ENCODE data around the gene CDK14.
"Not testable (repeated sequence)": the region's sequence is repeated elsewhere in the genome, so short reads cannot be mapped to it uniquely, and the experiment has no call there.

CDK14 gene

DNA sequence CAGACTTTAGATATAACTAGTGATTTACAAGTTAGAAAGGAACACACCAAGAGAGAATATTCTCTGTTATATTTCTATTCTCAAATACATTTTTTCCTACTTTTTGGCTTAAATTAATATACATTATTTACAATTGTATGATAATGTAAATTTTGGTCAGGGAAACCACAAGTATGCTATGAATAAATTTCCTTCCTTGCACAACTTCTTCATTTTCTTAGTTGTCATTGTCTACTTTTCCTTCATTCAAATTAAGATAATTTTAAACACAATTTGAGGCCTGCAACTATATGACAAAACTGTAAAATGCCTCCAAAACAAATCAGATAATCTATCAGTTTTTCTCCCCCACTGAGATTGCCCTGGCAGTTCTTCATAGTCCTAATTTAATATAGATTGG lies 131.3 kb downstream of the CDK14 start:
- Histone ChIP-seq H3K27me3 (ENCODE audit: insufficient read depth, low read length) (no peaks in the 10 kb centered on the region), H4K20me1 (ENCODE audit: insufficient read depth, low read length) (no peaks in the 10 kb centered on the region), H3K4me1 (ENCODE audit: insufficient read depth, low read length, severe bottlenecking) (peaks cover 70% of the 10 kb centered on the region), H3K9ac (ENCODE audit: low read length) (peak overlapping the region; percentile 54), H3K4me2 (ENCODE audit: low read length) (peak overlapping the region; percentile 63), H3K9me3 (ENCODE audit: low read length) (no peaks in the 10 kb centered on the region), H3K79me2 (ENCODE audit: insufficient read depth, low read length) (peaks cover 95% of the 10 kb centered on the region), H3K27ac (ENCODE audit: low read depth, low read length, poor library complexity, severe bottlenecking) (peak overlapping the region; percentile 91), H3K9me2 (ENCODE audit: low read depth, low read length) (no peaks in the 10 kb centered on the region), H3F3A (ENCODE audit: insufficient read depth, low read length) (no peaks in the 10 kb centered on the region), H2AFZ (ENCODE audit: low read length) (no peak overlapping the region), H3K36me3 (ENCODE audit: insufficient read depth, low read length) (peaks cover 74% of the 10 kb centered on the region), H3K4me3 (ENCODE audit: low read depth, low read length, poor library complexity, severe bottlenecking) (peak overlapping the region; percentile 53)
- no peak for TF ChIP-seq EZH2 (IDR thresholded peaks at IDR 0.05; ENCODE audit: borderline replicate concordance, low read length)
- TF ChIP-seq, protein P1, sequence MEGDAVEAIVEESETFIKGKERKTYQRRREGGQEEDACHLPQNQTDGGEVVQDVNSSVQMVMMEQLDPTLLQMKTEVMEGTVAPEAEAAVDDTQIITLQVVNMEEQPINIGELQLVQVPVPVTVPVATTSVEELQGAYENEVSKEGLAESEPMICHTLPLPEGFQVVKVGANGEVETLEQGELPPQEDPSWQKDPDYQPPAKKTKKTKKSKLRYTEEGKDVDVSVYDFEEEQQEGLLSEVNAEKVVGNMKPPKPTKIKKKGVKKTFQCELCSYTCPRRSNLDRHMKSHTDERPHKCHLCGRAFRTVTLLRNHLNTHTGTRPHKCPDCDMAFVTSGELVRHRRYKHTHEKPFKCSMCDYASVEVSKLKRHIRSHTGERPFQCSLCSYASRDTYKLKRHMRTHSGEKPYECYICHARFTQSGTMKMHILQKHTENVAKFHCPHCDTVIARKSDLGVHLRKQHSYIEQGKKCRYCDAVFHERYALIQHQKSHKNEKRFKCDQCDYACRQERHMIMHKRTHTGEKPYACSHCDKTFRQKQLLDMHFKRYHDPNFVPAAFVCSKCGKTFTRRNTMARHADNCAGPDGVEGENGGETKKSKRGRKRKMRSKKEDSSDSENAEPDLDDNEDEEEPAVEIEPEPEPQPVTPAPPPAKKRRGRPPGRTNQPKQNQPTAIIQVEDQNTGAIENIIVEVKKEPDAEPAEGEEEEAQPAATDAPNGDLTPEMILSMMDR (IDR thresholded peaks at IDR 0.05; ENCODE audit: low read length), result no peak

- peaks cover 59% of the 10 kb centered on the region for H3K4me1 ChIP-seq (ENCODE audit: insufficient read depth, low read length, severe bottlenecking)
- H3K9me2 ChIP-seq (ENCODE audit: low read depth, low read length), result no peaks in the 10 kb centered on the region
- H3K27me3 ChIP-seq (ENCODE audit: insufficient read depth, low read length), result no peaks in the 10 kb centered on the region
- H3K4me2 ChIP-seq (ENCODE audit: low read length), result peak overlapping the region; percentile 63
- H3F3A ChIP-seq (ENCODE audit: insufficient read depth, low read length), result no peaks in the 10 kb centered on the region
- peaks cover 73% of the 10 kb centered on the region for H3K36me3 ChIP-seq (ENCODE audit: insufficient read depth, low read length)
- peak overlapping the region; percentile 53 for H3K4me3 ChIP-seq (ENCODE audit: low read depth, low read length, poor library complexity, severe bottlenecking)
- 0 out of 2 replicates have a peak, but pooled peaks cover 4% of the 10 kb centered on the region for H3K9me3 ChIP-seq (ENCODE audit: low read length)
- H2AFZ ChIP-seq (ENCODE audit: low read length), result no peak overlapping the region
- H3K27ac ChIP-seq (ENCODE audit: low read depth, low read length, poor library complexity, severe bottlenecking), result peak overlapping the region; percentile 53
- H4K20me1 ChIP-seq (ENCODE audit: insufficient read depth, low read length), result no peaks in the 10 kb centered on the region
- H3K79me2 ChIP-seq (ENCODE audit: insufficient read depth, low read length), result peaks cover 90% of the 10 kb centered on the region
- no peak overlapping the region; the same call in 1 of the 2 replicates for H3K9ac ChIP-seq (ENCODE audit: low read length)
- TF ChIP-seq, protein P1 (IDR thresholded peaks at IDR 0.05; ENCODE audit: low read length), result no peak
- no peak for TF ChIP-seq EZH2 (IDR thresholded peaks at IDR 0.05; ENCODE audit: borderline replicate concordance, low read length)
Measured at GRCh38 chr7:90728568-90728967, 132.4 kb downstream of the CDK14 start.

- Histone ChIP-seq H3K79me2 (ENCODE audit: insufficient read depth, low read length) (peaks cover 65% of the 10 kb centered on the region), H3K9ac (ENCODE audit: low read length) (peak overlapping the region; percentile 67), H3K4me2 (ENCODE audit: low read length) (peak overlapping the region; percentile 67), H3K4me1 (ENCODE audit: insufficient read depth, low read length, severe bottlenecking) (peaks cover 66% of the 10 kb centered on the region), H3K4me3 (ENCODE audit: low read depth, low read length, poor library complexity, severe bottlenecking) (peak overlapping the region; percentile 47), H3K27ac (ENCODE audit: low read depth, low read length, poor library complexity, severe bottlenecking) (peak overlapping the region; percentile 94), H3K36me3 (ENCODE audit: insufficient read depth, low read length) (peaks cover 79% of the 10 kb centered on the region)
- not testable (repeated sequence) for H3F3A ChIP-seq (ENCODE audit: insufficient read depth, low read length); H3K9me3 ChIP-seq (ENCODE audit: low read length); H4K20me1 ChIP-seq (ENCODE audit: insufficient read depth, low read length); H2AFZ ChIP-seq (ENCODE audit: low read length); H3K9me2 ChIP-seq (ENCODE audit: low read depth, low read length); H3K27me3 ChIP-seq (ENCODE audit: insufficient read depth, low read length)
Measured at GRCh38 chr7:90735611-90736280, 139.6 kb downstream of the CDK14 start.

DNA sequence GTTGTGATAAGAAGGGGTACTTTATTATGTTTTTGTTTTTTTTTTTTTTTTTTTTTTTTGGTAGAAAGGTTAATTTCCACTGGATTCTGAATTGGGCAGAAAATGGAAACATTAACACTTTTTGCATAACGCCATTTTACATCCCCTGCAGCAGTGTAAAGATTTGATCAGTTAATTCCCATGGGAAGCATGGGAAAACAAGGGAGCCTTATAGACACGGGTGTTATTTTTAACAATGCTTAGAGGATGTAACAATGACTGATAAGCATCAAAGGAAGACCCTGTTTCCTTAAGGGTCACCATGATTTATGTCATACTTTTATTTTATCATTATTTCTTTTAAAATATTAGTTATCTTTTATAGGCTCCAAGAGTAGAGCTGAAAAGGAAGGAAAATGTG lies 140.2 kb downstream of the CDK14 start:
- H3K9me3 ChIP-seq (ENCODE audit: low read length), result 0 out of 2 replicates have a peak, but pooled peaks cover 4% of the 10 kb centered on the region
- peak overlapping the region; percentile 67 for H3K9ac ChIP-seq (ENCODE audit: low read length)
- peak overlapping the region; percentile 47 for H3K4me3 ChIP-seq (ENCODE audit: low read depth, low read length, poor library complexity, severe bottlenecking)
- H4K20me1 ChIP-seq (ENCODE audit: insufficient read depth, low read length), result no peaks in the 10 kb centered on the region
- peaks cover 72% of the 10 kb centered on the region for H3K4me1 ChIP-seq (ENCODE audit: insufficient read depth, low read length, severe bottlenecking)
- H3F3A ChIP-seq (ENCODE audit: insufficient read depth, low read length), result 0 out of 2 replicates have a peak, but pooled peaks cover 6% of the 10 kb centered on the region
- H3K36me3 ChIP-seq (ENCODE audit: insufficient read depth, low read length), result peaks cover 79% of the 10 kb centered on the region
- peak overlapping the region; percentile 67 for H3K4me2 ChIP-seq (ENCODE audit: low read length)
- H3K27me3 ChIP-seq (ENCODE audit: insufficient read depth, low read length), result no peaks in the 10 kb centered on the region
- TF ChIP-seq EZH2 (IDR thresholded peaks at IDR 0.05; ENCODE audit: borderline replicate concordance, low read length), result no peak
- TF ChIP-seq, protein P1 (IDR thresholded peaks at IDR 0.05; ENCODE audit: low read length), result no peak
- peaks cover 65% of the 10 kb centered on the region for H3K79me2 ChIP-seq (ENCODE audit: insufficient read depth, low read length)
- no peaks in the 10 kb centered on the region for H3K9me2 ChIP-seq (ENCODE audit: low read depth, low read length)
- peak overlapping the region; percentile 94 for H3K27ac ChIP-seq (ENCODE audit: low read depth, low read length, poor library complexity, severe bottlenecking)
- no peak overlapping the region for H2AFZ ChIP-seq (ENCODE audit: low read length)
